GOT3 (cell line): ENCODE results near the gene ACLY.
"Not testable (repeated sequence)": the region's sequence is repeated elsewhere in the genome, so short reads cannot be mapped to it uniquely, and the experiment has no call there.

ENCODE experiments used
- DNase-seq: peaks from one replicate; lab custom pipeline; 2025; ENCODE audit warnings: mixed read lengths; lab: John Stamatoyannopoulos, UW

Gene ACLY

DNA sequence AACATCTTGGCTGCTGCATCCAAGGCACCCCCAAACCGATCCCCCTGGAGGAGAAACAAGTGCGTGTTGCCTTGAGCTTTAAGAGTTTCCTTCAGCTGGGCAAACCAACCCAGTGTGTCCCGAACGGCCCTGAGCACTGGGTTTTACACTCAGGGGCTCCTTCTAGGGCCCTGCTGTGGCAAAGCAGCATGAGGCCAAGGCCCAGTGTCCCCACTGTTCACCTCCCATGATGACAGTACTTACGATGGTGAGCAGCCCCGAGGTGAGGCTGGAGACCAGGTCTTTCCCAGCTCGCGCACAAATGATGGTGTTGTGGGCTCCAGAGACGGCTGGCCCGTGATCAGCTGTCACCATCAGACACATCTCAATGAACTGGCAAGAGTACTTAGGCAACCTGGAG is 47.0 kb downstream of the ACLY start:
- no peak for DNase-seq

DNA sequence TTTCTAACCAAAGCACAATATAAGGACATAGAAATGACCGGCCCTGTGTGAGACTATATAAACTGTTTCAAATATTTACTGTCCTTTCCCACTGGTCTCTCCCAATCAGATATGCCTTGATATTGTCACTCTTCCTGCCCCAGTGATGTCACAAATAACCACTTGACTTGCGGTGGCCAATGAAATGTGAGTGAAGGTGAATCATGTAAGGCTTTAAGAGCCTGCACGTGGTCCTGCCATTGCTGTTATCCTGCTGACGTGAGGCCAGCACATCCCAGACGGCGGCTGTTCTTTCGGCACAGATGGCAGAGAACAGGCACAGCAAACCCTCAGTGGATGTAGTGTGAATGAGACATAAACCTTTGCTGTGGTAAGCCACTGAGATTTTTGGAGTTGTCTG is 48.1 kb downstream of the ACLY start:
- no peak for DNase-seq

DNA sequence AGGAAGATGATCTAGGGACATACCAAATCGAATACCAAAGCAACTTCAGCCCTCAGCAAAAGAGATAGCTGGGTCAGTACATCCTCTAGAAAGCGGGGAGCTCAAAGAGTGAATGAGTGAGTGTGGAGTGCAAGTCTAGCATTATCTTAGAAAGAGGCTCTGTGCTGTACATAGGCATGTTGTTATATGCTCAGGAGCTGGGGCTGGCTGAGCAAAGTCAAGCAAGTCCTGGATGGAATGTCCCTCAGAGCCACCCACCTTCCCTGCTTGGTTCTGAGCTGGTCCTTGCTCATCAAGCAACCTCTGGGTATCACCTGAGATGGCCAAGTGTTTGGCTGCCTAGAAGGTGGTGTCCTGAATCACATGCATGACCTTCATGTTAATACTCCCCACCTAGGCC is 48.7 kb downstream of the ACLY start:
- DNase-seq, result no peak

DNA sequence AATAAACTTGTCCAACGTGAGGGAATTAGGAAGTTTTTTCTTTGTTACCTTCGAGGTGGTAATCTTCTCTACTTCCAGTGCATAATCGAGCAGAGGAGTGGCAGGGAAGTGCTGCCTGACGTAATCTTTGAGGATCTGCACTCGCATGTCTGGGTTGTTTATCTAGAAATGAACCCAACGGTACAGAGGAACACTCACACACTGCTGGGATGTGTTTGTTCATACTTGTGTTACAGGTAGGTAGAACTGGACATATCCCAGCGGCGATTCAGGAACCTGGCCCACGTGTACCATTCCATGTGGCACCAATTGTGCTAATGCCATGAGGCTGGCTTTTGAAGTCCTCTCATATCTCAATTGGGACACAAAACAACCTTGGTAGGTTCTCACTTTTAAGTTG is 49.3 kb downstream of the ACLY start:
- DNase-seq, result no peak

DNA sequence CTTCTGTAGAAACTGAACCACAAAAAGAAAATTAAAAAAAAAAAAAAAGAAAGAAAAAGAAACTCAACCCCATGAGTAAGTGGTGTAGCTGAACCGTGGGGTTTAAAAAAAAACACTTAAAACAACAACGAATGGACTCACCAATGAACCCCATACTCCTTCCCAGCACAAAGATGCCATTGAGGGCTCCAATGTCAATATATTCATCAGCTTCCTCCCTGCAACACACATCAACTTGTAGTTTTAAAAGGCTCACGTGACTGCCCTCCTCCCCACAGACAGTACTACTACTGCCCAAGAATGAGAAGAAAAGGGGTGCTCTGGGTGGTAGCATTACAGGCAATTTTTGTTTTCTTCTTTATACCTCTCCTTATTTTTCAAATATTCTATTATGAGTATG is 50.2 kb downstream of the ACLY start:
- DNase-seq, result no peak

DNA sequence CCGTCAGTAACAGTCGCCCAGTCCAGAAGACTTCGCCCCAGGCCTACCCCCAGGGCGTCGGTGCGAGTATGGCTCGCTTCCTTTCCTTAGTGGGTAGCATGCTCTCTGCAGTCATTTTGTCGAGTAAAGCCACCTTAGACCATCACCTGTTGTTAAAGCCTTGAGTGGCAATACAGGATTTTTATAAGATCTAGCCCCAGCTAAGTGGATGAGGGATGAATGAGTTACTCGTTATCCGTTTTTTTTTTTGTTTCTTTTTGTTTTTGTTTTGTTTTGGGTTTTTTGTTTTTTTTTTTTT is 53.2 kb downstream of the ACLY start:
- no peak for DNase-seq

DNA sequence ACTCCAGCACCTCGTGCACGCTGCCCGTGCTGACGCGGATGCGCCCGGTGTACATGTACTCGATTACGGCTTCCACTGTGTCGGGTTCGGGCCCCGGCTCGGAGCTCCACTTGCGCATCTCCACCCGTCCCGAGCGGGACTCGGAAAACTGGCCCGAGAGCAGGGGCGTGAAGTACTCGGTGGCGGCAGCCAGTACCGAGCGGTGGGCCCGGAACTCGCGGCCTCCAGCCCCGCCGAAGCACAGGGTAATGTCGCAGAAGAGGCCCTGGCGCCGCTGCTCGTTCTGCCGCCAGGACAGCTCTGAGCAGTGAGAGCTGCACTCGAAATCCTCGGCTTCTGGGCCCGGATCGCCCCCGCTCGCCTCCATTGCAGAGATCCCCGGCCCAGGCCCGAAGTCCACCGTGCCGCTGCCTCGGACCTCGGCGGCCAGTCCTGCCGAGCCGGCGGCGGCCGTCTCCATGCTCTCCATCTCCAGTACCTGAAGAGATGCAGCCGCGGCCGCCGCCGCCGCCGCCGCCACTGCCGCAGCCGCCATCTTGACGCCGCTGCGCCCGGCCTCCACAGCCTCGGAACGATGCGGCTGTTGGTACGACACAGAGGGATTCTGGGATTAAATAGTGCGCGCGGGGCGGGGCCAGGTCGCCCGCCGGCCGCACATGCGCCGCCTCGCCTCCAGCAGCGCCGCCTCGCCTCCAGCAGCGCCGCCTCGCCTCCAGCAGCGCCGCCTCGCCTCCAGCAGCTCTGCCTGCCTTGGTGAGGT is 53.7 kb downstream of the ACLY start, which contains the start of gene KLHL11:
TSS of gene KLHL11 (minus strand) at position 588 of the 760 bp plus-strand sequence. CDS start at position 535, 53 bp downstream.
- DNase-seq, result peak; percentile 84

DNA sequence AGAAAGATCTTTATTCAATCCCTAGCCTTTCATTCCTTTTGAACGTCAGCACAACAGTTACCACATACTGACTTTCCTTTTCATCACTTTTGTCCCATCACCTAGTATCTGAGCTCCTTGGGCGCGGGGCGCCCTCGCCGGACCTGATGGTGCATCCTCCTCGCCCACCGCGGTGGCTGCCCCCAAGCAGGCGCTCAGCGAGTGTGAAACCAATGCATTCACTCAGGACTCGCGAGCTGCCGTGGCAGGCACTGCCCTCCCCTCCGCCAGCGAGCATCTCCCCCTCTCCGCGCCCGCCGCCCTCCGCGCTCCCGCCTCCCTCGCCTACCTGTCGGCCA is 54.3 kb downstream of the ACLY start:
- no peak for DNase-seq

DNA sequence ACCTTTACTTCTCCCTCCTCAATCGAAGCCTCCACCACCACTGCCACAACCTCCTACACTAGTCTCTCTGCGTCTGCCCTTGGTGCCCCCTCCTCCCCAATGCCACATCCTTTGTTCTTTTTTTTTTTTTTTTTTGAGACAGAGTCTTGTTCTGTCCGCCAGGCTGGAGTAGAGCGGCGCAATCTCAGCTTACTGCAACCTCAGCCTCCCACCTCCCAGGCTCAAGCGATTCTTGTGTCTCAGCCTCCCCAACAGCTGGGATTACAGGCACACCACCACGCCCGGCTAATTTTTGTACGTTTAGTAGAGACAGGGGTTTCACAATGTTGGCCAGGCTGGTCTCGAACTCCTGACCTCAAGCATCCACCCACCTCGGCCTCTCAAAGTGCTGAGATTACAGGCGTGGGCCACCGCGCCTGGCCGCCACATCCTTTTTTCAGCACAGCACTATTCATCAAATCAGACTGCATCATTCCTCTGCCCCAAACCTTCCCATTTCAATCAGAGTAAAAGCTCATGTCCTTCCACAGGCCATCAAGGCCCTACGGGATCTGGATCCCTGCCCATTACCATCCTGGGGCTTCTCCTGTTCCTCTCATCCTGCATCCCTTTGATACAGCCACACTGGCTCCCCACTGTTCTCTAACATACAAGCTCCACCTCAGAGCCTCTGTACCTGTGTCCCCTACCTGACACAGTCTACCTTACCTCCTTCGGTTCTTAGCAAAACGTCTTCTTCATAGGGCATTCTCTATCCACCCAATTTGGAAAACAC is 55.5 kb downstream of the ACLY start:
- DNase-seq, result no peak

DNA sequence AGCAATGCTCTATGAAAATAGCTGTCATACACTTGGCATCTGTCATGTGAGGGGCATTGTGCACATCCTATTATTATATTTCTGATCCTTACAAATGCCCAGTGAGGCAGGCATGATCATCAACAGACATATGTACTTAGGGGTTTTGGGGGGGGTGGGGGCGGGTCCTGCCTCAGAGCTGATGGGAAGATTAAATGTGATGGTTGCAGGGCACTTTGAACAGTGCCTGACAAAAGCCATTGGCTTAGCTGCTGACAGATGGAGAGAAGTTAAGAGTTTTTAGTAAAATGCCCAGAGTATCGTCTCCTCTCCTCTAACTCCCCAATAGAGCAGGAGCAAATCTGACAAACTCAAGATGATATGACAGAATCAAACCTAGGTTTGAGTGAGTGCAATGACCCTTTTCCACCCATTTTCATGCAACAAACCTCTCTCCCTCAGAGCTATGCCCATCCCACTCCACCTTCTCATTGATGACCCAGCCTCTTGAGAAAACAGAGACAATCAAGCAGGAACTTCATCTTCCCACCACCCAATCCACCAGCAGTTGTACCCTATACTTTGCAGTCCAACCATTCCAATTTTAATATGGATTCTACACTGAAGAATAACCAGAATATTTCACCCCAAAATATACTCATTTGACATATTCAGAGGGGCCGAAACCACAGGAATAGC is 58.4 kb downstream of the ACLY start:
- DNase-seq, result no peak

DNA sequence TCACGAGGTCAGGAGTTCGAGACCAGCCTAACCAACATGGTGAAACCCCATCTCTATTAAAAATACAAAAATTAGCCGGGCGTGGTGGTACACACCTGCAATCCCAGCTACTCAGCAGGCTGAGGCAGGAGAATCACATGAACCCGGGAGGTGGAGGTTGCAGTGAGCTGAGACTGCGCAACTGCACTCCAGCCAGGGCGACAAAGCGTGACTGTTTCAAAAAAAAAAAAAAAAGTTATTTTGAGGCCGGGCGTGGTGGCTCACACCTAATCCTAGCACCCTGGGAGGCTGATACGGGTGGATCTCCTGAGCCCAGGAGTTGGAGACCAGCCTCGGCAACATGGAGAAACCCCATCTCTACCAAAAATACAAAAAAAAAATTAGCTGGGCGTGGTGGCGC is 67.4 kb downstream of the ACLY start:
- DNase-seq, result not testable (repeated sequence)

DNA sequence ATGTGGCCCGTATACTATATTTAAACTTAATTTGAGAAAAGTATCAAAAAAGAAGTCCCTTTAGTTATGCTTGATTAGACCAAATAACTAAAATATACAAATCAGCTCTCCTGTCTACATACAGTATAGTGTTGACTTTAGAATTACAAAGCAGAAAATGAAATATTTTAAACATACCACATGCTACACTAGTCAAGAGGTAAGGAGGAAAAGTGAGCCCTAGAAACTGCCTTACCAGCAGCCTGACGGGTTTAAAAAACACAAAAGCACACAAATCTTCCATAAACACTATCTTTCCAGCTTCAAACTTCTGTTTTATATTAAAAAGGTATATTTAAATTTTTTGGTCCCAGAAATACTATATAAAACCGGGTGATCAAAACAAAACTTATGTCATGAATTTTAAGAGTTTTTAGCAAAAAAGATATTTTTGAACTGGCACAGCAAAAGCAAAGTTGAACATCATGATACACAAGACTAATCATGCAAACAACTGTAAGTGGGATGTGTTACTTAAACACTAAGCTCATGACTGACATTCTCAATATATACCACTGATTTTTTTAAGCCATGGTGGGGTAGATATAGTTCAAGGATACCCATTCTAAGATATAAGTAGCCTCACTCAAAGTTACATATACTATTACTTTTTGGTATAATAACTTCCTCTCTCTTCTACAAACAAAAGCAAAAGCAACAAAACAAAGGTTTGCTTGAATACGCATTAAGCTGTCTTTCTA is 69.3 kb downstream of the ACLY start:
- DNase-seq, result no peak

DNA sequence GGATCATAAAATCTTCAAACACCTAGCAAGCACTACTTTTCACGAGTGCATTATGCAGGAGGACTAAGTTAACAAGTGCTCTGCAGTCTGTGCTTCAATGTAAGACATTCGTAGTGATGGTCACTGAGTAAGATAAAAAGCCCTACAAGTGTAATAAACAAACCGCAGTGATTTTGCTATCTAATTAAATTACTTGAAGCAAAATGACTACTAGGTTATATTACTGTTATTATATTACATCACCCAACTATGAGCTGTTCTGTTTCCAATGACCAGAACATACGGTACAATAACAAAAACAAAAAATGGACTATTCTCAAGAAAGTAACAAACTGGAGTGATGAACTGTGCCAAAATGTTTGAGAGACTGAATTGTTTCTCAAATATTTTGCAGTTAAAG is 70.0 kb downstream of the ACLY start:
- DNase-seq, result no peak

DNA sequence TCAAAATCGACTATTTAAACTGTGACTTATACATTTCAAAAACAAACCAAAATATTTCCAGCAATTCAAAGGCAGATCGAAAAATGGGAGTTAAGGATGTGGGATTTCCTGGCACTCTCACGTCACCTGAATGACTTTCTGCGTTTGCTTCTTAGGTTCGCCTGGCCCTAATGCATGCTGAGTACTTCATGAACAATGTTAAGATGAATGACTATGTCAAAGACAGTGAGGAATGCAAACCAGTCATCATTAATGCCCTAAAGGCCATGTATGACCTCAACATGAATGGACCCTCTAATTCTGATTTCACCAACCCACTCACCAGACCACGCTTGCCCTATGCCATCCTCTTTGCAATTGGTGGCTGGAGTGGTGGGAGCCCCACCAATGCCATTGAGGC is 73.8 kb downstream of the ACLY start:
- DNase-seq, result no peak

DNA sequence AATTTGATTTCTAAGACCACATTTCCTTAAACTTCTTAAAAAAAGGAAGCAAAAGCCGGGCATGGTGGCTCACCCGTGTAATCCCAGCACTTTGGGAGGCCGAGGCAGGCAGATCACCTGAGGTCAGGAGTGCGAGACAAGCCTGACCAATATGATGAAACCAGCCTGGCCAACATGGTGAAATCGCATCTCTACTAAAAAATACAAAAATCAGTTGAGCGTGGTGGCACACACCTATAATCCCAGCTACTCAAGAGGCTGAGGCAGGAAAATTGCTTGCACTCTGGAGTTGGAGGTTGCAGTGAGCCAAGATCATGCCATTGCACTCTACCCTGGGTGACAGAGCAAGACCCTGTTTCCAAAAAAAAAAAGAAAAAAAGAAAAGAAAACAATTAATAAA is 78.0 kb downstream of the ACLY start:
- not testable (repeated sequence) for DNase-seq

DNA sequence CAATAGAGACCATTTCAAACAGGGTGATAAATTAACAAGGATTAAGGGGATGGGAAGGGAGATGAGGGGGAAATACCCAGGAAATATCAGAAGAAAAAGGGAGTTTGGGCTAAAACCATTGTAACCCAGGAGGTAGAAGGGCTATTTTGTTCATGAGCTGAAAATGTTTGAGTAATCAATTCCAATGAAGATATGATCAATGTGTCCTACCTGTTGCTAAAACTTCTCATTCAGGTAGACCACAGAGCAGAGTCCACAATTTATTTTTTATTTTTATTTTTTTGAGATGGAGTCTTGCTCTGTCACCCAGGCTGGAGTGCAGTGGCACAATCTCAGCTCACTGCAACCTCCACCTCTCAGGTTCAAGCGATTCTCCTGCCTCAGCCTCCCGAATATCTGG is 79.3 kb downstream of the ACLY start:
- not testable (repeated sequence) for DNase-seq

DNA sequence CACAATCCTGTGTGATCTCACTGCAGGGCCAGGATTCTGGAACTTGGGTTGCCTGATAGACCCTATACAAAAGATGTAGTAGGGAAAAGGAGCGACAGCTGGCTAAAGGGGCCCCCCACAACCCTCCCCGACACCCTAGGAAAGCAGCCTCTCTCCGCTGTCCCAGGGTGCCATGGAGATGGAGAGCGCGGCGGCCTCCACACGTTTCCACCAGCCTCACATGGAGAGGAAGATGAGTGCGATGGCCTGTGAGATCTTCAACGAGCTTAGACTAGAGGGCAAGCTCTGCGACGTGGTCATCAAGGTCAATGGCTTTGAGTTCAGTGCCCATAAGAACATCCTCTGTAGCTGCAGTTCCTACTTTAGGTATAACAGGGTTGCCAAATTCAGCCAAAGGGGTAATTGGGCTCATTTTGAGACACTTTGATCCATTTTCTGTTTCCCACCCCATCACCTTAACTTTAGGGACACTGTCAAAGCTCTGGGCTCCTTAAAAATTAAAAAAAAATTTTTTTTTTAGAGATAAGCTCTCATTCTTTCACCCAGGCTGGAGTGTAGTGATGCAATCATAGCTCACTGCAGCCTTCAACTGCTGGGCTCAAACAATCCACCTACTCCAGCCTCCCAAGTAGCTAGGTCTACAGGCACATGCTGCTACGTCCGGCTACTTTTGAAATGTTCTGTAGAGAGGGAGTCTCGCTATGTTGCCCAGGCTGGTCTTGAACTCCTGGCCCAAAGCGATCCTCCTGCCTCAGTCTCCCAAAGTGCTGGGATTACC is 80.8 kb downstream of the ACLY start, which contains the start of gene KLHL10:
TSS of gene KLHL10 (plus strand) at position 65 of the 778 bp plus-strand sequence. CDS start at position 173, 108 bp downstream.
- DNase-seq, result no peak

DNA sequence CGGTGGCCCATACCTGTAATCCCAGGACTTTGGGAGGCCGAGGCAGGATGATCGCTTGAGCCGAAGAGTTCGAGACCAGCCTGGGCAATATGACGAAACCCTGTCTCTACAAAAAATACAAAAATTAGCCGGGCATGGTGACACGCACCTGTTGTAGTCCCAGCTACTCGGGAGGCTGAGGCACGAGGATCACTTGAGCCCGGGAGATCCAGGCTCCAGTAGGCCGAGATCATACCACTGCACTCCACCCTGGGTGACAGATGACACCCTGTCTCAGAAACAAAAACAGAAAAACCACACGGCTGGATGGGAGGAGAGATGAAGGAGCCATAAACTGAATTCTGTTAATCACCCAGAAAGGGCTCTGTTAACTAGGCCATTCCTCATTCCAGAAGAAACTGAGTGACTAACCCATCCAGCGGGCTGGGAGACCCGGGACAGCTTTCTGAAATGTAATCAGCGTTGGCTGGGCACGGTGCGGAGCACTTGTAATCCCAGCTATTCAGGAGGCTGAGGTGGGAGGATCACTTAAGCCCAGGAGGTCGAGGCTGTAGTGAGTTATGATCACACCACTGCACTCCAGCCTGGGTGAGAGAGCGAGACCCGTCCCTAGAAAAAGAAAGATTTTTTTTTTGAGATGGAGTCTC is 82.1 kb downstream of the ACLY start:
- no peak for DNase-seq

DNA sequence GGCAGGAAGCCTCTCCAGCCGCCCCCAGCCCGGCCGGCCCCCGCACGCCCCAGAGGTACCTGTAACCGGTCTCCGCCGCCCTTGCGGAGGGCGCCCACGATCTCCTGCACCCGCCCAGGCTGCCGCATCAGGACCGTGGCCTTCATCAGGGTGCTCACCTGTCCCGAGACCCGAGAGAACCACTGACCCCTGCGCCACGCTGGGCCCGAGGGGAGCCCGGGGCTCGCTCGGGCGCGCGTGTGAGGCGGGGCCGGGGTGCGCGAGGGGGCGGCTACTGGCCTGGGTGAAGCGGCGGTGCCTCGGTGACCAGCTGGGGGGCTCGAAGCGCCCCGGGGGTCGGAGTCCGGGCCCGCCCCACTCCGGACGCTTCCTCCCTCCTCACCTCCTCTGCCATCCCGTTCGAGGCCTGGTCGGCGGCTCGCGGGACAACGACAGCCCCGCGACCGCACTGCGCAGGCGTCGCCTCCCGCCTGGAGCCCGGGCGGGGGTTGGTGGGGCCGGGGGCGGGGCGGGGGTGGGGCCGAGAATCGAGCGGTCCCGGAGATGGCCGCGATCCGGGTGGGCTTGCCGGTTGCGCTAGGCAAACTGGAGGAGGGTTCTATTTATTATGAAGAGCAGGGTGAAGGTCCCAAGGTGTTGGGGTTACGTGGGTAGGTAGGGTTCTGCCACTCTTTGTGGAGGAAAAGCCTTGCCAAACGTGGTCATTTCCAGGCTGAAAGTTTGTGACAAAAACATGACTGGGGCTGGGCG is 82.8 kb downstream of the ACLY start, which contains the start of gene NT5C3B:
TSS of gene NT5C3B (minus strand) at position 433 of the 750 bp plus-strand sequence. CDS start at position 394, 39 bp downstream.
- no peak for DNase-seq

DNA sequence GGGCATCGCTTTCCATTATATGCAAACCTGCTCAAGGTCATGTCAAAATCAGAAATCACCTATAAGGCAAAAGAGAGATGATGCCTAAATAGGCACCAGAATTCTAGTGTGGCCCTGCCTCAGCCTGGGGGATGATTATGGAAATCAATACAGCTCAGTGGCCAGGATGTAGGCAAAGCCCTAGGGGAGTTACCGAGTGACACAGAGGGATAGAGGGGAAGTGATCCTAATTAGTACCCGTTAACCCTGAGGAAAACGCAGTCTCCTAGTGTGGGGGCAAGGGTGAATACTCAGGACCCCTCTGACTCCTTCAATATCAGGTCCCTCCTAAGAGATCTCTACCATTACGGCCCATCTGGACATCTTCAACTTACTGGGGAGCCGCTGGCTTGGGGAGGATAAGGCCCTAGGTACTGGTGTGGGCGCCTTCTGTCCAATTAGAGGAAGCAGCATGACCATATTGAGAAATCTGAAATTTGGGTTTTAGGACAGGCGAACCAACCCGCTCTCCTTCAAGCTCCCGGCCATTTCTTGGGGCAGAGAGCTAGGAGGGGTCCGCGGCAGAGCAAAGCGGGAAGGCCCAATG is 83.4 kb downstream of the ACLY start:
- no peak for DNase-seq
